Measurements from ENCODE around the gene ABAT. TPM values are rescaled to one million over a fixed set of nuclear protein-coding genes. Genes with fewer than 3 reads are reported as not detected.

ABAT gene
- total RNA-seq, 4 donors from 2014 or later, result 5.5 to 8.4 (median 6.5) TPM

GRCh38 chr16:8831450-8831849, 157.0 kb downstream of the ABAT start:
- DNase-seq (ENCODE audit: low spot score) (no peak), ATAC-seq (ENCODE audit: low FRiP score) (no peak)
- TF ChIP-seq, protein P1, sequence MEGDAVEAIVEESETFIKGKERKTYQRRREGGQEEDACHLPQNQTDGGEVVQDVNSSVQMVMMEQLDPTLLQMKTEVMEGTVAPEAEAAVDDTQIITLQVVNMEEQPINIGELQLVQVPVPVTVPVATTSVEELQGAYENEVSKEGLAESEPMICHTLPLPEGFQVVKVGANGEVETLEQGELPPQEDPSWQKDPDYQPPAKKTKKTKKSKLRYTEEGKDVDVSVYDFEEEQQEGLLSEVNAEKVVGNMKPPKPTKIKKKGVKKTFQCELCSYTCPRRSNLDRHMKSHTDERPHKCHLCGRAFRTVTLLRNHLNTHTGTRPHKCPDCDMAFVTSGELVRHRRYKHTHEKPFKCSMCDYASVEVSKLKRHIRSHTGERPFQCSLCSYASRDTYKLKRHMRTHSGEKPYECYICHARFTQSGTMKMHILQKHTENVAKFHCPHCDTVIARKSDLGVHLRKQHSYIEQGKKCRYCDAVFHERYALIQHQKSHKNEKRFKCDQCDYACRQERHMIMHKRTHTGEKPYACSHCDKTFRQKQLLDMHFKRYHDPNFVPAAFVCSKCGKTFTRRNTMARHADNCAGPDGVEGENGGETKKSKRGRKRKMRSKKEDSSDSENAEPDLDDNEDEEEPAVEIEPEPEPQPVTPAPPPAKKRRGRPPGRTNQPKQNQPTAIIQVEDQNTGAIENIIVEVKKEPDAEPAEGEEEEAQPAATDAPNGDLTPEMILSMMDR (IDR thresholded peaks at IDR 0.05), result no peak

GRCh38 chr16:8831871-8832716, 157.7 kb downstream of the ABAT start:
- TF ChIP-seq, protein P1 (IDR thresholded peaks at IDR 0.05), result no peak
- ATAC-seq (ENCODE audit: low FRiP score) (no peak), DNase-seq (ENCODE audit: low spot score) (no peak)

DNA sequence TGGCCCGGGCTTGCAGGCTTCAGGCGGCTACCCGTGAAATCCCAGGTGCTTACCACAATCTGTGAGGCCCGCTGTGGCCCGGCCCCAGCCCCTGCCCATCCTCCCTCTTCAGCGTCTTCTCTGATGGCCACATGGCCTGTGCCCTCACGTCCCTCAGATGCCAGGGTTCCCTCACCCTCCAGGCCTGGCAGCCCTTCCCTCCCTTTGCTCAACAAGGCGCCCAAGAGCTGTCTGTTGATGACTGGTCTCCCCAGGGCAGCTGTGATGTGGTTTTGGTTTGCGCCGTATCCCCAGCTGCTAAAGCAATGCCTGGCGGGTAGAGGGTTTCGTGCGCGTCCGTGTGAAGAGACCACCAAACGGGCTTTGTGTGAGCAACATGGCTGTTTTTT, 158.3 kb downstream of the ABAT start:
- DNase-seq (ENCODE audit: low spot score), result no peak
- ATAC-seq (ENCODE audit: low FRiP score), result no peak
- TF ChIP-seq, protein P1 (IDR thresholded peaks at IDR 0.05), result no peak

Small RNA genes lying within 50 kb of the gene (small RNA-seq; reads per million reads assigned to genes)
- gene AC007224.1 (not detected), gene RN7SL743P (not detected), gene RNU7-63P (not detected)

Other genes starting within 250 kb of the ABAT start
- gene TMEM114, start 84.1 kb upstream of the ABAT start, total RNA-seq, result not detected
- gene METTL22, start 52.9 kb upstream of the ABAT start, total RNA-seq, result 10 to 100 TPM; 16.7 to 40.0 (median 24.5) TPM
- gene TMEM186, start 123.0 kb downstream of the ABAT start, total RNA-seq, result 1 to 10 TPM; 3.6 to 8.2 (median 5.1) TPM
- 10 to 100 TPM; 35.9 to 98.6 (median 48.6) TPM for gene PMM2, start 123.2 kb downstream of the ABAT start, total RNA-seq
- 100 to 1,000 TPM in 3 of 4 donors, 10 to 100 TPM in 1; 89.3 to 135 (median 124) TPM for gene CARHSP1, start 194.4 kb downstream of the ABAT start, total RNA-seq
- gene LITAFD, start 207.7 kb downstream of the ABAT start, total RNA-seq, result not detected

Measured in omental fat pad (tissue), 4 donors.